Sciatic nerve (tissue), 2 donors: Measurements from ENCODE around the gene RASA3. TPM values are rescaled to one million over a fixed set of nuclear protein-coding genes. Genes with fewer than 3 reads are reported as not detected.
"Not testable (repeated sequence)": the region's sequence is repeated elsewhere in the genome, so short reads cannot be mapped to it uniquely, and the experiment has no call there.

Experiments
- ATAC-seq: fragments of 200-7000 bp; cut with Tn5 transposase; one replicate; pipeline ENCODE4 v1.9.1; 2020; ENCODE audit warnings: mild to moderate bottlenecking, moderate library complexity
- DNase-seq: peaks from one replicate; pipeline ENCODE4 v3.0.0-alpha.2; 2020; ENCODE audit warnings: low spot score
- intact Hi-C: fragments of 100-400 bp; cut with DNase I; formaldehyde crosslinking; loops from one replicate; pipeline ENCODE4 v1.14.2; 2022
- total RNA-seq: library from RNA; stranded (reverse); fragmentation: NEBNext Ultra II Directional; extraction: Animal tissue kit (Norgen Biotek cat#: 25700); gene quantifications from one replicate; pipeline ENCODE4 v1.2.1, GENCODE V29; 2021
- donor health status: DM: no; HTN: no; CAD: no.
- donor health status: DM: no; HTN: no; CAD: no.

RASA3 gene, protein sequence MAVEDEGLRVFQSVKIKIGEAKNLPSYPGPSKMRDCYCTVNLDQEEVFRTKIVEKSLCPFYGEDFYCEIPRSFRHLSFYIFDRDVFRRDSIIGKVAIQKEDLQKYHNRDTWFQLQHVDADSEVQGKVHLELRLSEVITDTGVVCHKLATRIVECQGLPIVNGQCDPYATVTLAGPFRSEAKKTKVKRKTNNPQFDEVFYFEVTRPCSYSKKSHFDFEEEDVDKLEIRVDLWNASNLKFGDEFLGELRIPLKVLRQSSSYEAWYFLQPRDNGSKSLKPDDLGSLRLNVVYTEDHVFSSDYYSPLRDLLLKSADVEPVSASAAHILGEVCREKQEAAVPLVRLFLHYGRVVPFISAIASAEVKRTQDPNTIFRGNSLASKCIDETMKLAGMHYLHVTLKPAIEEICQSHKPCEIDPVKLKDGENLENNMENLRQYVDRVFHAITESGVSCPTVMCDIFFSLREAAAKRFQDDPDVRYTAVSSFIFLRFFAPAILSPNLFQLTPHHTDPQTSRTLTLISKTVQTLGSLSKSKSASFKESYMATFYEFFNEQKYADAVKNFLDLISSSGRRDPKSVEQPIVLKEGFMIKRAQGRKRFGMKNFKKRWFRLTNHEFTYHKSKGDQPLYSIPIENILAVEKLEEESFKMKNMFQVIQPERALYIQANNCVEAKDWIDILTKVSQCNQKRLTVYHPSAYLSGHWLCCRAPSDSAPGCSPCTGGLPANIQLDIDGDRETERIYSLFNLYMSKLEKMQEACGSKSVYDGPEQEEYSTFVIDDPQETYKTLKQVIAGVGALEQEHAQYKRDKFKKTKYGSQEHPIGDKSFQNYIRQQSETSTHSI
- 47.6 TPM for total RNA-seq

DNA sequence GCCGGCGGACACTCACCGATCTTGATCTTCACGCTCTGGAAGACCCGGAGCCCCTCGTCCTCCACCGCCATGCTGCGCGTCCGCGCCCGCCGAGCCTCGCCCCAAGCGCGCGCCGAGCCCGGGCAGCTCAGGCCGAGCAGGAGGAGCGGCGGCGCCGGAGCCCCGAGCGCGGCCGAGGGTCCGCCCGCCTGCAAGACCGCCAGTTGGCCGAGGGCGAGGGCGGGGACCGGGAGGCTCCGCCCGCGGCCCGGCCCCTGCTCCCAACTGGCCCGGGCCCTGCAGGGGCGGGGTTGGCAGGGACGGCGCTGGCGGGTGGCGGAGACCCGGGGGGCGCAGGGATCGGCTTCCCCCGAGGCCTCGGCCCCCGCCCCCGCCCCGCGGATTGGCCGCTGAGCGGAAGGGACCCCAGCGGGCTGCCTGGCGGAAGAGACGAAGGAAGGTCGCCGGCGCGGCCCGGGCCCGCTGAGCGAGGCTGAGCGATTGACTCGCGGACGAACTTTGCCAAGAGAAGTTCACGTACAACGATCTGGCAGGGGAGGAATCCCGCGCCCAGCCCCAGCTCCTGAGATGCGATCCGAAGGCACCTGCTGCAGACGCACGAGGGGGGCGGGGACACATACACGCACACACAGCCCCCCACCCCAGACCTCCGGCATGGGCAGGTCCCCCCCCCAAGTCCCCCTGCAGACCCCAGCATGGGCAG is at the start of gene RASA3:
TSS of gene RASA3 (minus strand) at position 205 of the 703 bp plus-strand sequence. CDS start at position 71, 134 bp downstream.
- peak; percentile 87 for DNase-seq
- peak; percentile 82 for ATAC-seq
- intact Hi-C loops = no loop called here

DNA sequence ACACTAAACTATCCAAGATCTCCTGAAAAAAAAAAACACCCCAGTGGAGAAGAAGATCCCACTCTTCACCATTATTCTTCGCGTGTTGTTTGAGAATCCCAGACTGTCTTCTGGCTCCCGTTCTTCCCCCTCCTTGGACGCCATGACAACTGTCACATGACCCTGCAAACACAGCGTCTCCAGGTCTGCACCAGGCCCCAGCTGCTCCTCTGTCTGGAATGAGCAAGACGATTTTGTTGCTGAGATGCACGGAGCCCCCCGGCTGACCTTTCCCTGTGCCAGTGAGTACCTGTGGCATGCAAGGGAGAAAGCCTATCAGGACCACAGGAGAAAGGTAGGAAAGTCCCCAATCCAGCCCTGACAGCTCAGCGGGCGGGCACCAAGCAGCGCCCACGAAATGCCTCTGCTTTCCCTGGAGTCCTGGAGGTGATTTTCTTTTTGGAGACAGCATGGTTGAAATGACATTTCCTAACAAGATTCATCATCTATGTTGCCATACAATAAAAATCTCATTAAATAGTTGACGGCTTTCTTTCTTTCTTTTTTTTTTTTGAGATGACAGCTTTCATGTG is 46.8 kb upstream of the RASA3 start, which contains the start of gene CFAP97D2:
TSS of gene CFAP97D2 (plus strand) at position 171 of the 572 bp plus-strand sequence. CDS start at position 245, 74 bp downstream.
- intact Hi-C loops = no loop called here
- ATAC-seq = no peak
- DNase-seq = no peak

DNA sequence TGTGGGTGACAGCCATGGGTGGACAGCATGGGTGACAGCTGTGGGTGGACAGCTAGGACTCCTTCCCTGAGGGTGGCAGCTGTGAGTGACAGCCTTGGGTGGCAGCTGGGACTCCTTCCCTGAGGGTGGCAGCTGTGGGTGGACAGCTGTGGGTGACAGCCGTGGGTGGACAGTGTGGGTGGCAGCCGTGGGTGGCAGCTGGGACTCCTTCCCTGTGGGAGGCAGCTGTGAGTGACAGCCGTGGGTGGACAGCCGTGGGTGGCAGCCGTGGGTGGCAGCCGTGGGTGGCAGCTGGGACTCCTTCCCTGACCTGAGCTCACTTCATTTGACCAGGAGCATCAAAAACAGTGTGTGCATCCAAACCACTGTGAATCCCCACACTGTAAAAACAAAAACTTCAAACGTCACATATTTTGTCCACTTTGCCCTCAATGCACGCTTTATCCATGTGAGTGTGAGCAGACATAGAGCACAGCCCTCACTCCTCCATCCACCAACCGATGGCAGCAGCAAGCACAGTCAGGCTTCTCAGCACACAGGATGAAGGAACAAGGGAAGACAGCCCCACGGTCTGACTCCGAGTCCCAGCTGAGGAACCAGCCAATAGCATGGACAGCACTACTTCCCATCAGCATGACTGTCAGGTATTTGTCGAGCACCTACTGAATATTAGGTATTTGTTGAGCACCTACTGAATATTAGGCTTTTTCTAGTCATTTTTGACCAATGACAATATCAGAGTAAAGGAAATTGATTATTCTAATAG is 45.0 kb upstream of the RASA3 start:
- ATAC-seq = no peak
- DNase-seq = no peak
- intact Hi-C loops = no loop called here

DNA sequence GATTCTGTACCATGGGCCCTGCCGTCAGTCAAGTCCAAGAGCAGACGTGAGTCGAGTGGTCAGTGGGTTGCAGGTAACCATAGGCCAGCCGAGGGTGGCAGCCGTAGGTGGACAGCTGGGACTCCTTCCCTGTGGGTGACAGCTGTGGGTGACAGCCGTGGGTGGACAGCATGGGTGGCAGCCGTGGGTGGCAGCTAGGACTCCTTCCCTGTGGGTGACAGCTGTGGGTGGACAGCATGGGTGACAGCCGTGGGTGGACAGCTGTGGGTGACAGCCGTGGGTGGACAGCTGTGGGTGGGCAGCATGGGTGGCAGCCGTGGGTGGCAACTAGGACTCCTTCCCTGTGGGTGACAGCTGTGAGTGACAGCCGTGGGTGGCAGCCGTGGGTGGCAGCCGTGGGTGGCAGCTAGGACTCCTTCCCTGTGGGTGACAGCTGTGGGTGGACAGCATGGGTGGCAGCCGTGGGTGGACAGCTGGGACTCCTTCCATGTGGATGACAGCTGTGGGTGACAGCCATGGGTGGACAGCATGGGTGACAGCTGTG is 44.0 kb upstream of the RASA3 start:
- ATAC-seq, DNase-seq, intact Hi-C loops: not testable (repeated sequence)

DNA sequence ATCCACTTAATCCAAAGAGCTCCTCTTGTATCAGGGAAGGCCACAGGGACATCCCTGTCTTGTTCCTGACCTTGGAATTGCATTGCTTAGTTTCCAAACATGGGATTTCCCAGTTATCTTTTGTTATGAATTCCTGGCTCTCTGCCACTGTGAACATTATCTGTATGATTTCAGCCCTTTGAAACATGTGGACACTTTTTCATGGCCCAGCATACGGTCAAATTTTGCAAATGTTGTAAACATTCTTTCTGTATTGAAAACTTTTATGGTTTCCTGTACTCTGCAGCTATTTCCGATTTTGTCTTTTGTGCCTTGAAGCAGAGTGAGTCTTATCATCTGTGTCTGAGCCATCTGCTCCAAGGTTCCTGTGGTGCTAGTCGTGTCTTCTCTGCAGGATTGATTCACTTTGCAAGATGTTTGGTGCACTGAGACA is 42.1 kb upstream of the RASA3 start:
- intact Hi-C loops = no loop called here
- DNase-seq = no peak
- ATAC-seq = no peak

DNA sequence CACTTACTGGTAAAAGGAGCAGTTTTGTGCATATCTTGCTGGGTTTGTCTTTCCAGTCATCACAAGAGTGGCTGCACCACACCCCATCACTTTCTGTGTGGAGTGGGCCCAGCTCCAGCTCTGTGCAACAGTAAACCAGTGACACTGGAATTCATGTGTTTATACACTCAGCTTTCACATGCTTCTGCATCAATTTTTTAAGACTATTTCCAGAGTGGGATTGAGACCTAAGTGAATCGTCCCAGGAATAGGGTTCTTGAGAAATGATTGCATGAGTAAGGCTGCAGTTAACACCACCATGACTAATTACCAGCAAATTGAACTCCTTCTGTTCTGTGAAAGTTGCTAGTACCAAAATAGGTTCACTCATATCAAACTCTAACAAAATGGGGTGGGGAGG is 41.3 kb upstream of the RASA3 start:
- DNase-seq (no peak), ATAC-seq (no peak)
- intact Hi-C loops = no loop called here

DNA sequence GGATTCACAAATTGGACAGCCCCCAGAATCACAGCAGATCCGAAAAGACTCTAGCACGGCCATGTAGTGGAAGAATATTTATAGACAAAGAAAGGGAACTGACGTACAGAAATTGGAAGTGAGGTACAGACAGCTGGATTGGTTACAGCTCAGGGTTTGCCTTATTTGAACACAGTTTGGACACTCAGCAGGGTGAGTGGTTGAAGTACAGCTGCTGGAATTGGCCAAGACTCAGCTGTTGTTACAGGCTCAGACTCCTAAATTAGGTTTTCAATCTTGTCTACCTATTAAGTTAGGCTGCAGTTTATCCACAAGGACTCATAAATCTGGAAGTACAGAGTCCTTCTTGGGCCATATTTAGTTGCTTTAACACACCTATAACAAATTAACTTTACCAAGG is 40.8 kb upstream of the RASA3 start:
- intact Hi-C loops = no loop called here
- DNase-seq = no peak
- no peak for ATAC-seq

DNA sequence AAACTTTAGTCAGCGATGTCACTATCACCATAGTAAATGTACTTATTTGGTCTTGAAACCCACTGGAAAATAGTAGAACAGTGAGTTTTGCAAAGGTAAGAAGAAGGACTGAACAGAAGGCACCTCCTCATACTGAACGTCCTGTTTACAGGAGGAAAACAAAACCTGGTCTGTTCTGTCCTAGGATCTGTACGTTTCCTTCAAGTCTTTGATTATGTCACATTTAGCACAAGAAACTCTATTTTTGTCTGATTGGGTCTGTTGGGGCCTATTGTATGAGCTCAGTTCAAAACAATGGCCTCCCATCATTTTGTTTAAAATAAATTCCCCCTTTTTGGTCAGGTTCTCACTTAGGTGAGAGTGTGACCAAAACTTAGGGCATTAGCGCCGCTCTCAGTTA is 35.5 kb upstream of the RASA3 start:
- ATAC-seq (no peak), DNase-seq (no peak)
- intact Hi-C loops = no loop called here

DNA sequence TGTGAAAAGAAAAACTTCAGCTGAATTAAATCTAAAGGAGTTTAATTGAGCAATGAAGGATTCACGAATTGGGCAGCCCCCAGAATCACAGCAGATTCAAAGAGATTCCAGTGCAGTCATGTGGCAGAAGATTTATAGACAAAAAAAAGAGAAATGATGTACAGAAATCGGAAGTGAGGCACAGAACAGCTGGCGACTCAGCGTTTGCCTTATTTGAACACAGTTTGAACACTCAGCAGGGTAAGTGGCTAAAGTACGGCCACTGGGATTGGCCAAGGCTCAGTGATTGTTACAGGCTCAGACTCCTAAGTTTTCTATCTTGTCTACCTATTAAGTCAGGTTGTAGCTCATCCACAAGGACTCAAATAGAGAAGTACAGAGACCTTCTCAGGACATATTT is 35.0 kb upstream of the RASA3 start:
- intact Hi-C loops = no loop called here
- peak; percentile 48 for ATAC-seq
- no peak for DNase-seq

DNA sequence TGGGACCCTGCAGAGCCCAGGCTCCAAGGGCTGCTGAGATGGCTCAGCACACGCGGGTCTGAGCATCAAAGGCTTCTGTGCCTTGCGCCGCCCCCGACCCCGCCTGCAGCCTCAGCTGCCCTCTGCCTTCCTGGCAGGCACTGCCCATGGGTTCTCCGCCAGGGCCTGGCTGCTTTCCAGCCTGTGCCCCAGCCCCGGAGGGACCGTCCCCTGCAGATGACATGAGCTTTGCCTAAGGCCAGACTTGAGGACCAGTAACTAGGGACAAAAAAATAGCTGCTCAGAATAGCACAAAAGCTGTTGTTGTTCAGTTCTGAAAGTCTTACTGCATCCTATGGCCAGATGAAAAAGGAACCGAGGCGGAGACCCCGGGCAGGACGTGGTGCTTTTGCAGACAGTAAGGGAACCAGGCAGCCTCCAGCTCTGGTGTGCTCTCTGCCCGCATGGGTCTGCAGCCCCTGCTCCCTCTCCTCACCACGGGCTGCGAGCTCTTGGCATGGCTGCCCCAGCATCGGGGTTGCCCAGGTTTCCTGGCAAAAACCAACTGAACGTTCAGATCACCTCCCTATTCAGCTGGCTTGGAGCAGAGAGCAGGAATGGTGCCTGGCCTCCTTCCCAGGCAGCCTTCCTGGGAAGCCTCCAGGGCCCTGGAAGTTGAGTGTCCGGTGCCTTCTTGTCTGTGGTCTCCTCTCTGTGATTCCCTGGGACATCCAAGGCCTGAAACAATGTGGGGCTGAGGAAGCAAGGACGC is 34.1 kb upstream of the RASA3 start:
- no peak for DNase-seq
- intact Hi-C loops = no loop called here
- peak; percentile 61 for ATAC-seq

DNA sequence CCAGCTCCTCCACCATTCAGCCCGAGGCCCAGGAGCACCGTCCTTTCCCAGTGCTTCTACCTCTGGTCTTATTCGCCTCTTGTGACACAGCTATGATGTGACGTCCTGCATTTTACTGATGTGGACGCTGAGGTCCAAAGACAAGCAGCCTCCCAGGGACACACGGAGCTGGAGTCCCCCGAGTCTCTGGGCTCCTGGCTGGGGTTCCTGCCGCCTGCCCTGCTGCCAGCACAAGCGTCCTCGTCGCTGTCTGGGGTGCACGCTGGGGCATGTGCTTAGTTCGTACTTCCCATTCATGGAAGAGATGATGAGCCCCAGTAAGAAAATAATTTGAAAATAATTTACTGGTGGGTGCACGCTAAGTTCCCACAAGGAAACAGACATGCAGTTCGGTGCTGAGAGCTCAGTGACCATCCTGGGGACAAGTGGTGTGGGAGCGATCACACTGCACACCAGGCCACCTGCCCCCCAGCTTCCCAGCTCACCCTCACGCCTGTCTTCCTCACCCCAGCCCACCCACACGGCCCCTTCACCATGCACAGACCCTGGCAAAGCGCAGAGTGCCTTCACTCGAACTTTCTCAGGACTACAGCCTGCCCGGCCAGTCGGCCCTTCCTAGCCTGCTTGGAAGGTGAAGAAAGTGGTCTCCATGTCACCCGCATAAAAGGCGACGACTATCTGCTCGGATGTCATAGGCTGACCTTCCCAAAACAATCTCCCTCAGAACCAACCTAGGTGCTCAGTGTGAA is 32.4 kb upstream of the RASA3 start:
- DNase-seq (no peak), ATAC-seq (no peak)
- intact Hi-C loops = no loop called here

DNA sequence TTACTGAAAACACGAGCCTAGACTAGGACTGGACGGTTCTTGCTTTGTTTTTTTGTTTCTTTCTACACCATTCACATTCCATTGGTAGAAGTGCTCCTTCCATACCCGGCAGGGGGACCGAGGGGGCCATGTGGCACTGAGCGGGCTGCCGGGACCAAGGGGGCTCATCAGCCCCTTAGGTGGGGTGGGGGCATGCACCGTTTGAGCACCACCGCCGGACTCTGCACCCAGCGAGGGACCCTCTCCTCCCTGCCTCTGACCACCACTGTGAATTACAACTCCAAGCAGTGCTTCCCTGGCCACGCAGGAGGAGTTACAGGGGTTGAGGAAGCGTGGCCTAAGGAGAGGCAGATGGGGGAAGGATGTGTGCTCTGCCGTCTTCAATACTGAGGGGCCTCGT is 31.6 kb upstream of the RASA3 start:
- no peak for DNase-seq
- intact Hi-C loops = no loop called here
- no peak for ATAC-seq

DNA sequence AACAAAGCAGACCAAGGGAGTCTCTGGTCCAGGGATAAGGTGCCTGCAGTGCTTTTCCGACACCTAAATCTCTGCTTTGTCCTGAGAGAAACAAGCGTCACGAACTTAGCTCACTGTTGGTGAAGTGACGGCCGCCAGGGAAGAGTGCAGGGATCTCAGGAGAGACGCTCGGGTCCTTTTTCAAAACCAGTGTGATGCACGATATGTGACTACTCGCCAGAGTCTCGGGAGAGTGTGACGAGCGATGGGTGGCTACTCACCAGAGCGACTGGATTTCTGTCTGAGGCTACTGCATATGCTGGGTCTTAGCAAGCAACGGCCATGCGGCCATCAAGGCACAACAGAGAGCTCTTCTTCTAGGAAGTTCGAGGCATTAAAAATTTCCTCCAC is 30.1 kb upstream of the RASA3 start:
- ATAC-seq (no peak), DNase-seq (no peak)
- intact Hi-C loops = no loop called here

DNA sequence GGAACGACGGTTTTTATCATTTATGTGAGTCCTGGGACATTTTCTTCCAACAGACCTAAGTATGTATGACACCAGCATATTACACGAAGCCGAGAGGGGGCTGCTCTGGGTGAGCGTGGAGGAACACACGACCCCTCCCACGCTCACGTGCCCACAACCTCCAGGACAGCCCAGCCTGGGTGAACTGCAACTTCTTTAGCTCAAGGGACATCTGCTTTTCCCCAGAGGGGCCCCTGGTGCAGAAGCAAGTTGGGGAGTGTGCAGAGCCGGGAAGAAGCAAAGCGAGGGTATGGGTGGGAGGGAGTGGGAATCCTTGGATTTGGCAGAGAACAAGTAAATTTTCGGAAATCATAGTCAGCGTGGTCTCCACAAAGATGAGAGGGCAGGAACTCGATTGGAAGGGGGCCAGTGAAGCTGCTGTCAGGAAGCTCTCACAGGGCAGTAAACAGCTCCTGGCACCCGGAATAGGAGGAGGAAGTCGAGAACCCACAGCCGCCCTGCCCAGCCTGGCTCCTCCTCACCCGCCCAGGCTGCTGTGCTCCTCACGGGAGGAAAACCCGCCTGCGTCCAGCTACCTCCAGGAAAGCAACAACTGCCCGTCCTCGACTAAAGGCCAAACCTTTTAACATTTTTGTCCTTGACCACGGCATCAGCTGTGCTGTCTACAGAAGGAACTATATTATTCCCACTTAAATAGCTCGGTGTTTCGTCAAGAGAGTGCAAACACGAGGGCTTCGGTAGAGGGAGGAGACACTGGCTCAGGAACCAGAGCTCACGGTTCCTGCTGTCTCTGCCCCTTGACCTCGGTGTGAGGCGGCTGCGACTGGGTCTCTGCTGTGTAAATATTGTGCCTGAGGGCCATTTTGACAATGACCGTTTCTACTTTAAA is 29.5 kb upstream of the RASA3 start:
- peak; percentile 76 for ATAC-seq
- DNase-seq = no peak
- intact Hi-C loops = no loop called here

DNA sequence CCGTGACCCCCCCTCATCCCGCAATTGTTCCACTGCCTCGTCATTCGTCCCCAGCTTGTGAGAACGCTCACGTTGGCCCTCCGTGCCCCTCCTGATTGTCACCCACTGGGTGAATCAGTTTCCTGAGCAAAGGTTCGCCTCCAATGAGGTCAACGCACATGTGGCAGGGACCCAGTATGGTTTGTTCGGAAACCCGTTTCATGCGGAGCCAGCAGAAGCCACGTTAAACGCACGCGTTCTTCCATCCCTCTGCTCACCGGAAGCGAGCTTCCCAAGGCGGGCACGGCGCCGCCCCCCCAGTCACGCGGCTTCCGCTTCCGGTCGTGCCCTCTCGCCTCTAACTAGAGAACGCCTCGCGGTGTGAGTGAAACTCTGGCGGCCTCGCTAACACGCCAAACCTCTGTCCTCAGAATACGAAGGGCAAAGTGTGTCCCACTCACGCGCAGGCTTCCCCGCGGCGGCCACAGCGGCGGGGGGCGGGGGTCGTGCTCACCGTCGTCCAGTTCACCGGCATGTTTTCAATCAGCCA is 28.7 kb upstream of the RASA3 start:
- ATAC-seq (no peak), DNase-seq (no peak)
- intact Hi-C loops = no loop called here
